ENCODE measurements around the gene FGF19. TPM values are rescaled to one million over a fixed set of nuclear protein-coding genes. Genes with fewer than 3 reads are reported as not detected.

FGF19 gene
- total RNA-seq, 2 experiments from 2014 or later, result not detected

GRCh38 chr11:69664901-69665300 lies 38.9 kb downstream of the FGF19 start:
- TF ChIP-seq EZH2phosphoT487 (IDR thresholded peaks at IDR 0.05; ENCODE audit: borderline replicate concordance, low read depth, low read length) (no peak), CTCF (conservative IDR thresholded peaks at IDR 0.05; ENCODE audit: low read length) (no peak)
- Histone ChIP-seq H3K36me3 (ENCODE audit: insufficient read depth, low read length) (peaks cover 21% of the 10 kb centered on the region; the same call in 1 of the 2 replicates), H3K4me1 (ENCODE audit: insufficient read depth, low read length, poor library complexity, severe bottlenecking) (no peaks in the 10 kb centered on the region), H3K27ac (ENCODE audit: low read depth, low read length, poor library complexity, severe bottlenecking) (no peak overlapping the region), H3K9me3 (ENCODE audit: low read length) (no peaks in the 10 kb centered on the region), H3K4me3 (ENCODE audit: low read depth, low read length, poor library complexity, severe bottlenecking) (no peak overlapping the region), H3K9me2 (ENCODE audit: insufficient read depth, low read length) (no peaks in the 10 kb centered on the region), H2AFZ (ENCODE audit: low read length) (no peak overlapping the region), H3K4me2 (ENCODE audit: low read length) (no peak overlapping the region), H3K79me2 (ENCODE audit: insufficient read depth, low read depth, low read length) (no peaks in the 10 kb centered on the region), H4K20me1 (ENCODE audit: insufficient read depth, low read length) (no peaks in the 10 kb centered on the region)
- no TSS peak for BruUV-seq (replicated peaks)
- CTCF ChIA-PET (ENCODE audit: unreplicated experiment), result no interaction called here
- intact Hi-C loops (cut with micrococcal nuclease; ENCODE audit: unreplicated experiment), result no loop called here
- POLR2A ChIA-PET, result no interaction called here
- no peak for DNase-seq (ENCODE audit: low spot score)

GRCh38 chr11:69664103-69664775 lies 39.6 kb downstream of the FGF19 start:
- TF ChIP-seq EZH2phosphoT487 (IDR thresholded peaks at IDR 0.05; ENCODE audit: borderline replicate concordance, low read depth, low read length) (no peak), CTCF (conservative IDR thresholded peaks at IDR 0.05; ENCODE audit: low read length) (no peak)
- Histone ChIP-seq H3K4me1 (ENCODE audit: insufficient read depth, low read length, poor library complexity, severe bottlenecking) (no peaks in the 10 kb centered on the region), H3K4me2 (ENCODE audit: low read length) (no peak overlapping the region), H4K20me1 (ENCODE audit: insufficient read depth, low read length) (no peaks in the 10 kb centered on the region), H3K79me2 (ENCODE audit: insufficient read depth, low read depth, low read length) (no peaks in the 10 kb centered on the region), H2AFZ (ENCODE audit: low read length) (no peak overlapping the region), H3K9me2 (ENCODE audit: insufficient read depth, low read length) (no peaks in the 10 kb centered on the region), H3K9me3 (ENCODE audit: low read length) (no peaks in the 10 kb centered on the region), H3K4me3 (ENCODE audit: low read depth, low read length, poor library complexity, severe bottlenecking) (no peak overlapping the region), H3K36me3 (ENCODE audit: insufficient read depth, low read length) (peaks cover 14% of the 10 kb centered on the region; the same call in 1 of the 2 replicates), H3K27ac (ENCODE audit: low read depth, low read length, poor library complexity, severe bottlenecking) (no peak overlapping the region)
- ChIA-PET CTCF (ENCODE audit: unreplicated experiment) (no interaction called here), POLR2A (no interaction called here)
- DNase-seq (ENCODE audit: low spot score), result no peak
- no TSS peak for BruUV-seq (replicated peaks)
- intact Hi-C loops (cut with micrococcal nuclease; ENCODE audit: unreplicated experiment), result no loop called here

DNA sequence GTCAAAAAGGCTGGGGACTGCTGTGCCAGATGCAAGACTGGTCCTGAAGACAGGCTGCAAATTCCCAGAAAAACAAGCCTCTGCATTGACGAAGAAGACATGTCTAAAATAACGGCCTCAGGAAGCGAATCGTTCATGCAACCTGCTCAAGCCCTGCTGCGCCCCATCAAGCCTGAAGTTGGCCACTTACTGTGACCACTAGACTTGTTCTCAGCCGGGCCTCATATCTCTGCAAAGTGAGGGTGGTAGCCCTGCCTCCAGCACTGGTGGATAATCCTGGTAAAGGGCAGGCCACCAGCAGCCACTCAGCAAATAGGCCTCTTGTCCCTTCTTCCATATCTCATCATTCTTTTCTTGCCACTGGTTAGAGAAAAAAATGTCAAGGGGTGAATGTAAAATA lies 40.5 kb downstream of the FGF19 start:
- Histone ChIP-seq H3K4me3 (ENCODE audit: low read depth, low read length, poor library complexity, severe bottlenecking) (no peak overlapping the region), H3K27ac (ENCODE audit: low read depth, low read length, poor library complexity, severe bottlenecking) (no peak overlapping the region), H3K4me1 (ENCODE audit: insufficient read depth, low read length, poor library complexity, severe bottlenecking) (no peaks in the 10 kb centered on the region), H3K36me3 (ENCODE audit: insufficient read depth, low read length) (0 out of 2 replicates have a peak, but pooled peaks cover 11% of the 10 kb centered on the region), H3K4me2 (ENCODE audit: low read length) (no peak overlapping the region), H3K9me2 (ENCODE audit: insufficient read depth, low read length) (no peaks in the 10 kb centered on the region), H2AFZ (ENCODE audit: low read length) (no peak overlapping the region), H4K20me1 (ENCODE audit: insufficient read depth, low read length) (no peaks in the 10 kb centered on the region), H3K9me3 (ENCODE audit: low read length) (no peaks in the 10 kb centered on the region), H3K79me2 (ENCODE audit: insufficient read depth, low read depth, low read length) (no peaks in the 10 kb centered on the region)
- no TSS peak for BruUV-seq (replicated peaks)
- TF ChIP-seq CTCF (conservative IDR thresholded peaks at IDR 0.05; ENCODE audit: low read length) (no peak), EZH2phosphoT487 (IDR thresholded peaks at IDR 0.05; ENCODE audit: borderline replicate concordance, low read depth, low read length) (no peak)
- DNase-seq (ENCODE audit: low spot score), result no peak
- CTCF ChIA-PET (ENCODE audit: unreplicated experiment), result no interaction called here
- intact Hi-C loops (cut with micrococcal nuclease; ENCODE audit: unreplicated experiment), result no loop called here
- POLR2A ChIA-PET, result no interaction called here

Measured in OCI-LY7 (cell line).